ENCODE results near the gene PRCD.
A peak's percentile ranks its signal among the peaks of the same experiment; 100 is the strongest.

Gene PRCD

GRCh38 chr17:76493505-76494167 is 46.2 kb upstream of the PRCD start:
- DNase-seq (ENCODE audit: low spot score), result no peak
- in situ Hi-C loops (cut with MboI; ENCODE audit: low pct_unique_long_range_greater_than_20kb, low sequenced_read_pairs, unreplicated experiment), result no loop called here

DNA sequence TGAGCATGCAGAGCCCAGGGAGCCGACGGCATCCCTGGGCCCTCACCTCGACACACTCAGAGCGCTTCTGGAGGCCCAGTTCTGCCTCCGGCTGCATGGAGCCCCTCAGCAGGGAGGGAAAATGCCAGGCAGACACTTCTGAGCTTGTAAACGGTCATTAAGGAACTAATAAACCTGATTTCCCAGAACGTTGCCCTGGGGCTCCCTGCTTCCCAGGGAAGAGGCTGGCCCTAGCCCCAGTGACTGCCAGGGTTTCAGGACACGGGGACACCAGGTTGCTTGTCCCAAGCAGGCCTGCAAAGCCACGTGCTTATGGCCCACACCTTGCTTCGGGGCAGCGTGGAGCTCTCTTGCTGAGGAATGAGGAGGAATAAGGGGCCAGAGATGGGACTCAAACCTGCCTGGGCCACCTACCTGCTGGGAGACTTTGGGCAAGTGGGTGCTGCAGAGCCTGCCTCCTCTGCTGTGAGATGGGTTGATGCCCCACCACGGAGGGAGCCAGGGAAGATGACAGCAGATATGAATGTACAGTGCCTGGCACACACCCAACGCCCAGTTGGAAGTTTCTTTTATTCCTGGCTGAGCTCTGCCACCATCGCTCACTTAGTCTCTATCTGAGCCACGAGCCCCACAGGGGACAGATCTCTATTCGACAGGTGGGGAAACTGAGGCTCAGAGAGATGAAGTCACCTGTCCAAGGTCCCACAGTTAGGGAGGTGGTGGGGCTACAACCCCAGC is 44.0 kb upstream of the PRCD start:
- no peak for DNase-seq (ENCODE audit: low spot score)
- in situ Hi-C loops (cut with MboI; ENCODE audit: low pct_unique_long_range_greater_than_20kb, low sequenced_read_pairs, unreplicated experiment), result no loop called here
- TF ChIP-seq CTCF (IDR thresholded peaks at IDR 0.05; ENCODE audit: extremely low read depth, insufficient read depth, missing control alignments), result no peak

More at GRCh38 chr17:76493505-76494167, 46.2 kb upstream of the PRCD start:
- no peak for TF ChIP-seq CTCF (IDR thresholded peaks at IDR 0.05; ENCODE audit: extremely low read depth, insufficient read depth, missing control alignments)

DNA sequence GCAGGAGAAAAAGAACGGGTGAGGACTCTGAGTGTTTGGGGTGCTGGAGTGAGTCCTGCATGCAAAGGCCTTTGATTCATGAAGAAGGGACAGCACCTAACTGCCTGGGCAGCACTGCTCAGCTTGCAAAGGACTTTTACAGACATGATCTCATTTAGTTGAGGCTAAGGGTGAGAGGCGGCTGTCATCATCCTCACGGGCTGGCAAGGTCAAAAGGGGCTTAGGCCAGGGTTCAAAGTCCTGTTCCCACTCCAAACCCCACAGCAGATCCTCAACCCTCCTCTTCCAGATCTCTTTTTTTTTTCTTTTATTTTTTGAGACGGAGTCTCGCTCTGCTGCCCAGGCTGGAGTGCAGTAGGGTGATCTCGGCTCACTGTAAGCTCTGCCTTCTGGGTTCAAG is 43.4 kb upstream of the PRCD start:
- in situ Hi-C loops (cut with MboI; ENCODE audit: low pct_unique_long_range_greater_than_20kb, low sequenced_read_pairs, unreplicated experiment), result no loop called here
- TF ChIP-seq CTCF (IDR thresholded peaks at IDR 0.05; ENCODE audit: extremely low read depth, insufficient read depth, missing control alignments), result no peak
- peak; percentile 57 for DNase-seq (ENCODE audit: low spot score)

DNA sequence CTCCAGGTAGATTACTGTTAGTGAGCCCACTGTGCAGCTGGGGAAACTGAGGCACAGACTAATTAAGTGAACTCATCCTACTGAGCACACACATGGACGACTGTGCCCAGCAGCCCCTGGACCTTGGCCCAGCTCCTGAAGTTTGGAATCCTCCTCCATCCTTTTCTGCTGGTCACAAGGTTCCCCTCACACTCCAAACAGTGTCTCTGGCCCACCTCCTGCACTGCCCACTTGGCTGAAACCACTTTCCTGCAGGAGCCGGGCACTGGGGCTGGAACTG is 42.2 kb upstream of the PRCD start:
- TF ChIP-seq CTCF (IDR thresholded peaks at IDR 0.05; ENCODE audit: extremely low read depth, insufficient read depth, missing control alignments), result no peak
- in situ Hi-C loops (cut with MboI; ENCODE audit: low pct_unique_long_range_greater_than_20kb, low sequenced_read_pairs, unreplicated experiment), result no loop called here
- DNase-seq (ENCODE audit: low spot score), result no peak

DNA sequence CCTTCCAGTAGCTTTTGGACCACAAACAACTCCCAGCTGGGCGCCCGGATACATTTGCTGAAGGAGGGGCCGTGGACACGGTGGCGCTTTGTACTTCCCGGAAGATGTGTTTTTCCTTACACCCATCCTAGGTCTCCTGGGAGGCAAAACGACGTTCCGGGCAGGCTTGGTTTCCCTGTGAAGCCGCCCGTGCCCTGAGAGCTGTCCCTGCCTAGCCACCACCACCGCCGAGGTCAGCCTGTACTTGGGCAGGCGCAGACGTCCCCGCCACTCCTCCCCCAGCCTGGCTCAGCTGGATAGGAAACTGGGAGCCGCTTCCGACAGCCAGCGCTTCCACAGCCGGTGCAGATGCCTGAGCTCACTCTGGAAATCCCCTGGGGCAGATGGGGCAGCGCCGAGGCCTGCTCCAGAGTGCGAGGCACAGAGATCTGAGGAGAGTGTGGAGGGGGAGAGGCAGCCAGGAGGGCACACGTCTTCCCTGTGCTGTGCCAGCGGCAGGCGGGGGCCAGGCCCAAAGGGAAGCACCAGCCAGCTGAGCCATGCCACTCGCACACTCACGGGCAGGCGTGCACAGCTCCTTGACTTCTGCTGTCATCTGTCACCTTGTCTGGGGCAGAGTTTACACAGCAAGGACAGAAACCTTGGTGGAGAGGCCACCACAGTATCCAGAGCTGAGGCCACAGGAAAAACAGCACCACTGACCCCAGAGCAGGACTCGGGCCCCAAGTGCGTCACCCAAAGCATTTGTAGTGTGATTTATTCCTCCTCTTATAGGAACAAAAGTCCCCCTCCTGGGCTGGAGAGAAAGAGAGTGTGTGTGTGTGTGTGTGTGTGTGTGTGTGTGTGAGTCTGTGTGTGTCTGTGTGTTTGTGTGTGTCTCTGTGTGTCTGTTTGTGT is 41.6 kb upstream of the PRCD start:
- in situ Hi-C loops (cut with MboI; ENCODE audit: low pct_unique_long_range_greater_than_20kb, low sequenced_read_pairs, unreplicated experiment), result no loop called here
- TF ChIP-seq CTCF (IDR thresholded peaks at IDR 0.05; ENCODE audit: extremely low read depth, insufficient read depth, missing control alignments), result no peak
- DNase-seq (ENCODE audit: low spot score), result no peak

- TF ChIP-seq CTCF (IDR thresholded peaks at IDR 0.05; ENCODE audit: extremely low read depth, insufficient read depth, missing control alignments), result no peak
- in situ Hi-C loops (cut with MboI; ENCODE audit: low pct_unique_long_range_greater_than_20kb, low sequenced_read_pairs, unreplicated experiment), result no loop called here
- DNase-seq (ENCODE audit: low spot score), result peak; percentile 53
These were observed 41.0 kb upstream of the PRCD start for GRCh38 chr17:76498876-76499251.
